Midbrain (tissue), 1 donor: Measurements from ENCODE around the gene SLC4A3.
"Not testable (repeated sequence)": the region's sequence is repeated elsewhere in the genome, so short reads cannot be mapped to it uniquely, and the experiment has no call there.

Experiments
- DNase-seq: peaks from one replicate; lab custom pipeline; 2025; lab: John Stamatoyannopoulos, UW

Gene SLC4A3

DNA sequence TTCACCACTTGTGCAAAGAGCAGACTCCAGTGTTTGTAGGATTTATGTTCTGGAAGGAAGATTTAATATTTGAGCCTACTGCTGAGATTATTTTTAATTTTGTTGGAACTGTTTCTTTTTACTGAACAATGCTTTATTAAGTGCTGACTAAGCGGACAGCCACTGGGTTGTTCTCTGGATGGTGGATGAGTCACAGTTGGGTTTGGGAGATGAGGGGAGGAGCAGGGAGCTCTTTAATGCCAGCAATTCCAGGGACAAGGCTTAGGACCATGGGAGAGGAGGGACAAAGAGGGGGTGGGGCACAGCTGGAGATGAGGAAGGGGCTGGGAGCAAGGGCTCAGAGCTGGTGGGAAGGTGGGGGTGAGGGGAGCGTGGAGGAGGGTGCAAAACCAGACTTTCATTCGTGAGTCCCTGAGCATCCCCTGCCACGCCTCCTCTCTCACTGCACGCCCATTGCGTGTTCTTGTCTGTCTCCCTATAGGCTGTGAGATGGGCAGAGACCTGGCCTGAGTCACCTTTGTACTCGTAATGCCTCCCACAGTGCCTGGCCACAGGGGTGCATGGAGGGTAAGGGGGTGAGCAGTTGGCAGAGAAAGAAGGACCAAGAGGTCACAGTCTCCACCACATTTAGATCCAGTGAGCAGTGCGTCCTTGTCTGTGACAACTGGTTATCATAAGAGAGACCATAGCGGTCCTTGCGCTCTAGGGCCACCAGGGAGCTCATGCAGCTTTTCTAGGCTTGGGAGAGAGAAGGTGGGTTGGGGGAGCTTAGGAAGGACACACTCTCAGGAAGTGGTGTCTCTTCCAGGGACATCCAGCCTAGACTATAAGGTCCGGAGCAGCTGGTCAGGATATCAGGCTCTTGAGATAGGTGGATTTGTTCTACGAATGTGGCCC is 18.4 kb downstream of the SLC4A3 start:
- DNase-seq = no peak

DNA sequence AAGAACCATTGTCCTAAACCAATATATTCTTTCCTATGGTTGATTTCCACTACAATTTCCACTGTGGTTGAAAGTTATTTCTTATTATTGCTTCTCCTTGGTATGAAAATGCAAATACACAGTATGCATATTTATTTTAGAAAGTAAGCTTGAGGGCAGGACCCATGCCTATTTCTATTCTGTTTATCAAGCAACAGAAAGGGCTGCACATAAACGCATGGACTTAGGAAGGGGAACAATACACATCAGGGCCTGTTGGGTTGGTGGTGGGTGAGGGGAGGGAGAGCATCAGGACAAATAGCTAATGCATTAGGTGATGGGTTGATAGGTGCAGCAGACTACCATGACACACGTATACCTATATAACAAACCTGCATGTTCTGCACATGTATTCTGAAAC is 20.7 kb downstream of the SLC4A3 start:
- no peak for DNase-seq

DNA sequence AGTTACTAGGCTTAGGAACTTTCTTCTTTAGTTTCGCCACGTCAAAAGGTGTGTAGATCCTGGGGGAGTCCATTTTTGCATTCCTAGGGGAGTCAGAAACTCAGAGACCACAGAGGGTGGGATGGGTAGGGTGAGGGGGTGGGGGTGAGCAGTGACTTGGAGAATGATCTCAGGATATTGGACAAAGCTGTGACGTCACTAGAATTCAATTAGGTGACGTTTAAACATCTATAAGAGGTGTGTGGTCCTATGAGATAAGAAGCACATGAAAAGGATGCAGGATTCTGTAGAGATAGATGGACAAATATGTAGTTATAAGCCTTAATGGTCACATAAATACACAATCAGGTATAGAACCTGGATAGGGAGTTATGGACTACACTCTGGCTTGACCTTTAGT is 21.5 kb downstream of the SLC4A3 start:
- no peak for DNase-seq

DNA sequence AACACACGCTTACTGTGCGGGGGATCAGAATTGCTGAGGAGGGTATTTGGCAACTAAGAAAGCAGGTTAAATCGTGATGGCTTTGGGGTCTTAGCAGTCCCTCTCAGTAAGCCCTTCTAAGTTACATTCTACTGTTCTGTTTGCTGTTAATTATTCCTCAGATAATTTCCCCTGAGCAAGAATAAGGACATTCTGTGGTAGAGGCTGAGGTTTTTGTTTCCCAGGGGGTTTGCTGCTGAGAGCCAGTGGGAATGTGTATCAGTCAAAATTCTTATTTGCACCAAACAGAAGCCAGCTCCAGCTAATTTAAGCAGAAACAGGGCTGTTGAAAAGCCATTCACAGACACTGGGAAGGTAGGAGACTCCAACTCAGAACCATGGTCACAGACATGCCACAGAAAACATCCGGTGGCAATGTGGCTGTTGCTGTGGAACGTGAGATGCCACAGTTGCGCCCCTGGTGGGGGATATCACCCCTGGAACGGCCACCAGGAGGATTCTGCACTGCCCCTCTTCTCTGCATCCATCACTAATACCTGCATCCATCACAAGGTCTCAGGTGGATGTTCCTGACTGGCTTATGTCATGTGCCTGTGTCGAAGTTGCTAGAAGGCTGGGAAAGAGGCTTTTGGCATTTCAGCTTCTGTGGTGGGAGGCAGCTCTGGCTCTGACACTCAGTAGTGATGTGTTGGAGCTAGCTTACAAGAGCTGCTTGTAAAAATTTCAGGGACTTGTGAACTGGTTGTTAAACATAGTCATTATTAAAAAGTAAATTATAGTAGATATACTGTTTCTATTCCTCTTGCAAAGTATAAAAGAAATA is 23.2 kb downstream of the SLC4A3 start:
- no peak for DNase-seq

DNA sequence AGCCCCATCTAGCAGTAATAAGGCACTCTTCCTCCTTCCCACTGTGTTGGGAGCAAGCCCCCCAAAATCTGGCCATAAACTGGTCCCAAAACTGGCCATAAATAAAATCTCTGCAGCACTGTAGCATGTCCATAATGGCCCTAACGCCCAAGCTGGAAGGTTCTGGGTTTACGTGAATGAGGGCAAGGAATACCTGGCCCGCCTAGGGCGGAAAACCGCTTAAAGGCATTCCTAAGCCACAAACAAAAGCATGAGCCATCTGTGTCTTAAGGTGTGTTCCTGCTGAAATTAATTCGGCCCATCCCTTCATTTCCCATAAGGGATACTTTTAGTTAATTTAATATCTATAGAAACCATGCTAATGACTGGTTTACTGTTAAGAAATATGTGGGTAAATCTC is 24.2 kb downstream of the SLC4A3 start:
- DNase-seq = not testable (repeated sequence)

DNA sequence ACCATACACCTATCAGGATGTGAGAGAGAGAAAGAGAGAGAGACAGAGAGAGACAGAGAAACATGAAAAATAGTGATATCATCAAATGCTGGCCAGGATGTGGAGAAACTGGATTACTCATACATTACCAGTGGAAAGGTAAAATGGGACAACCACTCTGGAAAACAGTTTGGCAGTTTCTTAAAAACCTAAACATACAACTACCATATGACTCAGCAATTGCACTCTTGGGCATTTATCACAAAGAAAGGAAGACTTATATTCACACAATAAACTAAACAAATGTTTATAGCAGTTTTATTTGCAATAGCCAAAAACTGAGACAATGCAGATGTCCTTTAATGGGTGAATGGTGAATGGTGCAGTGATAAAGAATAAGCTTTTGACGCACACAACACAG is 29.1 kb downstream of the SLC4A3 start:
- no peak for DNase-seq

DNA sequence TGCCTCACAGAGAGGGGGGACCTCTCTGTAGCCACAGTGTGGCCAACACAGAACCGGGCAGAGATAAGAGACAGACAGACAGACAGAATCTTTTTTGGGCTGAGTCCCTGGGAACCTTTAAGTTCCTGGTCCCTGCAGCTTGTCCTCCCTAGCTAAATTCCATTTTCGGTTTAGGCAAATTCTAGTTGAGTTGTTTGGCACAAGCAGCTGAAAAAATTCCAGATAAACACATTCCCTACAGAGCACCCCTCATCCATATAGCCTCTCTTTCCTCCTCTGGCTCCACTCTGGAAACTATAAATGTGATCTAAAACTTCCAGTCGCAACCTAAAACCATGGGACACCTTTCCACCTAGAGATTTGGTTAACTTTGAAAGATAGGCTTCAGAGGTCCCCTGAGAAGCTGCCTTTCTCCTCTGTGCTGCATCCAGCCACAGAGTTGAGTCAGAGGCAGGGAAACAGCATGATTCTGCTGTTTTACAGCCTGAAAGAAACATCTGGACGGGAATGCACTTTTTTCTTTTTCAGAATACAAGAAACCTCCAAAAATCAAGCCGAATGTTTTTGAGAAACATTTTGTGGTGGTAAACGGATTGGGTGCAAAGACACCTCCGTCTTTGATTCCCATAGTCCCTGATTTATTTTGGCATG is 30.9 kb downstream of the SLC4A3 start:
- no peak for DNase-seq

DNA sequence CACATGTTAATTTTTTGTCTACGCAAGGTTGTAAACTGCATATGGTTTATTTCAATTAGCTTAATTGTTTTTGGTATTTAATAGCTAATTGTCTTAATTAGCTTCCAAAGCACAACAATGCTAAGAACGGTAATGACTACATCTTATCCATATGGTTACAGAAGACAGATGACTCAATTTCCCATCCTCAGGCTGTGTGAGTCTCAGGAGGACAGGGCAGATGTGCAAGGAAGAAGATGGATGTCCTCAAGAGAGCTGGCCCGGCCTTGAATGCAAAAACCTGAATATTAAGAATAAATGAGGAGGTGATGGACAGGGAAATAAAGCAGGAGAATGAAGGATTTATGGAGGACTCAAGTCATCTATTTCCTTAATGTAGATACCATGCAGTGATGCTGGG is 31.4 kb downstream of the SLC4A3 start:
- DNase-seq = no peak

DNA sequence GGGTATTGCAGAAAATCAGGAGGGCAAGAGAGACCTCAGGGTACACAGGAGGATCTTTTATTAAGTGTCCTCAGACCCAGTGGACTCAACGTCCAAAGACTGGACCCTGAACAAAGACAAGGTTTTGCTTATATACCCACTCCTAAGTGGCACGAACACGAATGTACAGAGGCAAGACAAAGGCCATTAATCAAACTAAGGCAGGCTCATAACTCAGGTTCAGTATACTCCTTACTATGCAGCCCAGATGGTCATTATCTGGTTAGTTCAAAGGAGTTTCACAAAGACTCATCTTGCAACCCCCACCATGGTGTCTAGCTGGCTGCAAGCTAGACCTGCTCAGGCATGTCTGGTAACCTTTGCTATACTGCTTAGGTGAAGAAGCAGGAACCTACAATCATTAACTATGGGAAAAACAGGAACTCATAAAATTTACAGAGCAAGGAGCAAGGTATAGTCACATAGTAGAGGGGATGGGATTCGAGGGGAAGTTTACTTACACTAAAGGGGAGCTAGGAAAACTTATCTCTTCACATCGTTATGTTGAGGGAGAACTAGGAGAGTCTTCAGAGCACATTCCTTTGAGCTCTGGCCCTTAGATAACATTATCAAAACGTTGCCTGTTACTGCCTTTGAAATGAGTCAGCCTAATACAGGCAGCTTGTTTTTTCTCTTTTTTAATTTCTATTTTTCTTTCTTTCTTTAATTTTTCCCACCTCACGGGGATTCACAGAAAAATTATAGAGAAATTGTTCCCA is 33.9 kb downstream of the SLC4A3 start:
- no peak for DNase-seq

DNA sequence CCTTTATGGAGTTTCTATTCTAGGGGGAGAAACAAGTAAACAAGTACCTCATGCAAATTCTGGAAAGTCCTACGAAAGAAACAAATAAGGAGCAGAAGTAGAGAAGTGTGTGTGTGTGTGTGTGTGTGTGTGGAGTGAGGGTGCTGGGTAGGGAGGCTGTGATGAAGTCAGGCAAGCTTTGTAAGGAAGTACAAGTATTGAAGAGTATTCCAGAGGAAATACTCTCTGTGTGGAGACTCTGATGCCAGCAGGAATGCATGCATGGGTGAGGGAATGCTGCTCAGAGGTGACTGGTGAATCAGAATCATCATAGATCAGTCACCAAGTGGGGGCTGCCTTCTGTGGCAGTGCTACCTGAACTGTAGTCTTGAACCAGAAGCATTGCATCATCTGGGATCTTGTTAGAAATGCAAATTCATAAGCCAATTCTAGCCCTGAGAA is 34.5 kb downstream of the SLC4A3 start:
- no peak for DNase-seq

DNA sequence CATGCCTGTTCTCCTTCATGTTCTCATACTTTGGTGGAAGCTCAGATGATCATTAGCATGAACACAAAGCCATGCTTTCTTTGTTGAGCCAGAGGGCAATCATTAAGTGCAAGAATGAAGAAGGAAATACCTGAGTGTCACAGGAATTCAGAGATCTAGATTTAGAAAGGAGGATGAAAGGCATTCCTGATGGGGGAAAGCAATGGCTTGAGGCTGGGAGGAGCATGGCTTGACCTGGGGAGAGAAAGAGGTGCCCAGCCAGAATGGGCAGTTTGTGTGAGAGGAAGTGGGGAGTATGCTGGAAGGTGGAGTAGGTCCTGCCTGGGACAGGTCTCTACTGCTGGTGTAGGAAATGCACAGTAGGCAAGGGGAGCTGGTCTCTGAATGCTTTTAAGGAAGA is 35.1 kb downstream of the SLC4A3 start:
- DNase-seq = no peak

DNA sequence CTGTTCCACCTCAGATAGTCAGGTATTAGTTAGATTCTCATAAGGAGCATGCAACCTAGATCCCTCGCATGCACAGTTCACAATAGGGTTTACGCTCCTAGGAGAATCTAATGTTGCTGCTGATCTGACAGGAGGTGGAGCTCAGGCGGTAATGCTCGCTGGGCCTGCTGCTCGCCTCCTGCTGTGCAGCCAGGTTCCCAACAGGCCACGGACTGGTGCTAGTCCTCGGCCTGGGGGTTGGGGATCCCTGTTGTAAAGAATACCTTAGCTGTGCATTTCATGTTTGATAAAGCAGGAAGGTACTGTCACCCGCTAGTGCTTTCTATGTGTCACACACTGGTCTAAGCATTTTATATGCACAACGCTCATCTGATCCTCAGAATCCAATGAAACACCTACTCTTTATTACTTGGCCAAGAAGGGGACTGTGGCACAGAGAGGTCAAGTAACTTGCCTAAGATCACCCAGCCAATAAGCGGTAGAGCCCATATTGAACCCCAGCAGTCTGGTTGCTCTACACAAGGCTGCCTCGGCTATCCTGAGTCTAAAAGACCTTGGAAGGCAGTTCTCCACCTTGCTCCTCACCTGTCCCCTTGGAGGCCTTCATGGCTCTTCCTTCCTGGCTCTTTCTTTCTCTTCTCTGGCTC is 35.8 kb downstream of the SLC4A3 start:
- DNase-seq = no peak

DNA sequence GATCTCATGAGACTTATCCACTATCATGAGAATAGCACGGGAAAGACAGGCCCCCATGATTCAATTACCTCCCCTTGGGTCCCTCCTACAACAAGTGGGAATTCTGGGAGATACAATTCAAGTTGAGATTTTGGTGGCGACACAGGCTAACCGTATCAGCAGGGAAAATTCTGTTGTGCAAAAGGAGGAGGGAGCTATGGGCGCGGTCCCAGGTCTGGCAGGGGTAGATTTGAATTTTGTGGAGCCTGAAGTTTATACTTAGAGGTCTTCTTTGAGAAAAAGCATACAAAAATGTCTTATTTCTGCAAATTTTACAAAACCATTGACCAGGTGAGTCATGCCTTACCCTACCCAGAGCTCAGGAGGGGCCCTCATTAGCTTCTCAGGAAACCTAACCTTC is 36.6 kb downstream of the SLC4A3 start:
- DNase-seq = no peak

DNA sequence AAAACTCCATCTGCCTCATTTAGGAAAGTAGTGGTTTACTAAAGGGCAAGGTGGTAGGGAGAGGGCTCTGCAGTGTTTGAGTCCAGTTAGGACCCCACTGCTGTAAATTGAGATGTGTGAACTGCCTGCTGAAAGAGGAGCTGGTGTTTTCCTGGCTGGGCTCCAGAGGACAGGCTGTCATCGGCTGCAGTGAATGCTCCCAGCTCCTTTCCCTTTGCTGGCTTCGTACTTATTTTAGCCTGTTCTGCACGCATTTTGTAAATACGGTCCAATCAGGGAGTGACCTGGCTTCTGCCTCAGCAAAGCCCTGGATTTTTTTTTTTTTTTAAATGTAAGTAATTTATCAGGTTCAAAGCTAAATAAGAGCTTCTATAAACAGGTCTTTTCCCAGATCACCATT is 37.5 kb downstream of the SLC4A3 start:
- no peak for DNase-seq

DNA sequence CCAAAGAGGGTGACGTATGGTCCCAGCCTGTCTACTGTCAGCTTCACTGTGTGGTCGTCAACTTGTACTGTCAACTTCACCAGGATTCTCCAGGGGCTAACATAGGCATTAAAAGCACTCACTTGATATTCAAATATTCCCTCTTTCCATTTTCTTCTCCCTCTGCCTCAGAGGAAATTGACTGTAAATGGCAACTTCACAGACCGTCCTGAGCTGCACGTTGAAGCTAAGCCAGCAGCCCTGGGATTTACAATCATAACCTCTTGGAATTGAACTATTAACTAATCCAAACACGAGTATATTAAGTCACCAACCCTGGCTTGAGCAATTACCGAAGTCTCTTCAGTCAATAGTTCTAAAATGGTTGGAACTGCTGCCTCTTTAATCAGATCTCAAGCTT is 38.5 kb downstream of the SLC4A3 start:
- DNase-seq = no peak

DNA sequence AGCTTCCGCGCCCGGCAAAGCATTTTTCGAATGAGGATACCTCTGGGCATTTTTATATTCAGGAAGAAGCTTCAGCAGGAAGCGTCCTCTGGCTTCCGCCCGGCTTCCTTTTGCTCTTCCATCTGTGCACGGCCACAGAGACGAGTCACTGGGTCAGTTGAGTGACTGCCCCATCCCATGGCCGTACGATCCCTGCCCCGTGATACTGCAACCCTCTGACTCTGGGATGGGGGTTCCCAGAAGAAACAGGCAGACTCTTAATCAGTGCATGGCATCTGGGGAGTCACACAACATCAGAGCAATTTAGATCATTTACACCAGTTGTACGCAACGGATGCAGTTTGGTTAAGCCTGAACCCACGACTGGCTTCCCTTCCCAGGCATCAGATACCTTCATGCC is 40.9 kb downstream of the SLC4A3 start:
- no peak for DNase-seq

DNA sequence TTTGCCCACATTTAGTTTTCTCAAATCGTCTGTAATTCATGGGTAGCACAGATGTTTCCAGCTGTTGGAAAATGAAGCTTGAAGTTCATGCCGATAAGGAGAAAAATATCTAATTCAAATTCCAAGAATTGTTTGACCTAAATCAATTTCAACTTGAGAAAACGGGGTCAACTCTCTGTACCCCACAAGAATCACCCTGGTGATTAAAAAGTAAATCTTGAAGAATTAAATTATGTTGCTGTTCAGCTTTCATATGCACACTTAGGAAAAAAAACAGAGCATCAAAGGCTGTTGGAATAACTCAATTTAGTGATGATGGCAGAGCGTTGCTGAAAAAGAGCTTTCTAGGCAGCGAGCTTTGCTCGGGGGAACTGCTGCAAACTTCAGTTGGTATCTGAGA is 43.0 kb downstream of the SLC4A3 start:
- no peak for DNase-seq

DNA sequence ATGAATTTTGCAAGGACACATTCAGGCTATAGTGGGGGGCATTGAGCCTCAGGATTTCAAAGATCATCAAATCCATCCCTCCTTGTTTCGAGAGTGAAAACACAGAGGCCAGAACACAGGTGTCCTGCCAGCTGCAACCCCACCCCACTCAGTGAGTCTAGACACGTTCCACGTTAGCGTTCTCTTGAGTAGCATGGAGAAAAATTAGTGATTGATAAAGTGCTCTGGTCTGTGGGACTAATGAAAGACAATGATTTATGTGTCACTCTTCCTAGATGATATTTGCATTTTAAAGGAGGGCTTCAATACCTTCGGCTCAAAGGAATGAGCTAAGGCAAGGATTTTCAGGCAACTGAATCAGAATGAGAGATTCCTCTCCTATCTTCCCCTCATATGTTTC is 43.8 kb downstream of the SLC4A3 start:
- DNase-seq = no peak

DNA sequence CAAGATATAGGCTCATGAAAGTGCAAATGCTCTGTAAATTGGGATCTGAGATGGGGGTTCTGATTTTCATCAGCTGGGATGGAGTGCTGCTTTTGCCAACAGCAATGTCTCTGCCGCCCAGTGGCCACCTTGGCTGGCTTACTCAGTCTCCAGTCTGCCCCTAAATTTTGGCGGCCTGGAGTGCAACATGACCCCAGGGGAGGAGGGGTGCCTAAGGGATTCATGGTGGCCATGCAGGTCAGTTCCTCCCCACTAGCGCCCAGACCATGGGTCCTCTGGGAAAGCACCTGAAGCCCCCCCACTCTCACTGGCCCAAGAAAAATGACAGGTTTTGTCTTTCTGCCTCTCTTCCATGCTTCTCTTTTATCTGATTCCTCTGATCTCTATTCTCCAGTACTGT is 45.0 kb downstream of the SLC4A3 start:
- DNase-seq = no peak

DNA sequence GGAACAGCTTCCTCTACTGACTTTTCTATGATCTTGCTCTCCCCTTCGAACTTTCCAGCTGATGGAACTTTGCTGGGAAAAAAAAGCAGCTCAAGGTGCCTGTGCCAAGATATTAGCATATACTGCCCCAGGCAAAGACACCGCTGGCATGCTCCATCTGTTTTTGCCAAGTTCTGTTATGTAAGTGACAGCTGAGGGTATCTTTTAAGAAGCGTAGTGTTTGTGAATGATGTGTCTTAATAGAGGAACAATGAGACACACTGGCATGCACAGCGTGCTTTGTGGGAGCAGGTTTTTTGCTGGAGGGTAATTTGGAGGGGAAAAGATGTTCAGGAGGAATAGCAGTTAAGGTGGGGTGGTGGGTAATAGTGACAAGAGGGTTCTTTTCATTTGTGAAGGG is 47.8 kb downstream of the SLC4A3 start:
- DNase-seq = no peak

DNA sequence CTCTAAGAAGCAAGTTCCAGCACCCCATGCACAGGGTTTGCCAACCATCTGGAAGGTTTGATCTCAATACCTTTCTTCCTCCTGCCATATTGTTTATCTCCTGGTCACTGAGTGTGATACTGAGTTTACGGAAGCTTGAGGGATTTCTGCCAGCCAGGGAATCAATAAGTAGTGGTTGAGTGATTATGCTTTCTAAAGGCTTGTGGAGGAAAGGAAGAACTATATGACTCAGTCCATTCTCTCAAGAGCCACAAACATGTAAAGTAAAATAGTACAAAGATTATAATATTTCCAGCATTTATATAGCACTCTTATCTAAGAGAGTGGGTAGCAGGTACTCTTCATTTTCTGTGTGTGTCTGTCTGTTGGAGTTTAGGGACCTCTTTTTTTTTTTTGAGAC is 49.2 kb downstream of the SLC4A3 start:
- no peak for DNase-seq
